HG03378 (cell line): ENCODE results near the gene HNRNPC.
"Not testable (repeated sequence)": the region's sequence is repeated elsewhere in the genome, so short reads cannot be mapped to it uniquely, and the experiment has no call there.

ENCODE experiments used
- ATAC-seq: cut with Tn5 transposase; IDR thresholded peaks from one replicate; pipeline ENCODE4 v1.9.1; 2021; ENCODE audit warnings: mild to moderate bottlenecking, moderate library complexity; ENCODE audit not compliant: unreplicated experiment

HNRNPC gene

GRCh38 chr14:21248338-21248737 is 20.9 kb downstream of the HNRNPC start:
- no peak for ATAC-seq

- ATAC-seq: no peak
Measured at GRCh38 chr14:21245813-21246212, 23.4 kb downstream of the HNRNPC start.

- ATAC-seq: no peak
Measured at GRCh38 chr14:21244544-21244943, 24.7 kb downstream of the HNRNPC start.

- no peak for ATAC-seq
Measured at GRCh38 chr14:21241218-21241819, 27.9 kb downstream of the HNRNPC start.

GRCh38 chr14:21240417-21240816 is 28.8 kb downstream of the HNRNPC start:
- ATAC-seq: no peak

- ATAC-seq: no peak
Measured at GRCh38 chr14:21238823-21239518, 30.3 kb downstream of the HNRNPC start.

- no peak for ATAC-seq
Measured at GRCh38 chr14:21236948-21237797, 32.1 kb downstream of the HNRNPC start.

GRCh38 chr14:21234112-21234511 is 35.1 kb downstream of the HNRNPC start:
- no peak for ATAC-seq

- no peak for ATAC-seq
Measured at GRCh38 chr14:21233457-21234076, 35.7 kb downstream of the HNRNPC start.

GRCh38 chr14:21231020-21231652 is 38.1 kb downstream of the HNRNPC start:
- ATAC-seq: no peak

GRCh38 chr14:21229821-21230220 is 39.4 kb downstream of the HNRNPC start:
- no peak for ATAC-seq

GRCh38 chr14:21227981-21228380 is 41.3 kb downstream of the HNRNPC start:
- ATAC-seq: no peak

GRCh38 chr14:21227150-21227549 is 42.1 kb downstream of the HNRNPC start:
- no peak for ATAC-seq

- ATAC-seq: no peak
Measured at GRCh38 chr14:21226467-21226866, 42.8 kb downstream of the HNRNPC start.

GRCh38 chr14:21225164-21225563 is 44.1 kb downstream of the HNRNPC start:
- ATAC-seq: not testable (repeated sequence)

- ATAC-seq: no peak
Measured at GRCh38 chr14:21220874-21221477, 48.3 kb downstream of the HNRNPC start.

GRCh38 chr14:21219561-21220111 is 49.6 kb downstream of the HNRNPC start:
- no peak for ATAC-seq

- ATAC-seq: no peak
Measured at GRCh38 chr14:21219120-21219519, 50.1 kb downstream of the HNRNPC start.

GRCh38 chr14:21215879-21216251 is 53.4 kb downstream of the HNRNPC start:
- ATAC-seq: no peak
